ENCODE data around the gene CCDC92B.

- TF ChIP-seq CTCF (conservative IDR thresholded peaks at IDR 0.05; ENCODE audit: low read depth, low read length) (no peak), EZH2 (IDR thresholded peaks at IDR 0.05; ENCODE audit: borderline replicate concordance, low read depth, low read length, poor library complexity, severe bottlenecking) (no peak)
Measured at GRCh38 chr17:2710803-2711607, 38.4 kb downstream of the CCDC92B start.
